Measurements from ENCODE around the gene DPEP2.

DNA sequence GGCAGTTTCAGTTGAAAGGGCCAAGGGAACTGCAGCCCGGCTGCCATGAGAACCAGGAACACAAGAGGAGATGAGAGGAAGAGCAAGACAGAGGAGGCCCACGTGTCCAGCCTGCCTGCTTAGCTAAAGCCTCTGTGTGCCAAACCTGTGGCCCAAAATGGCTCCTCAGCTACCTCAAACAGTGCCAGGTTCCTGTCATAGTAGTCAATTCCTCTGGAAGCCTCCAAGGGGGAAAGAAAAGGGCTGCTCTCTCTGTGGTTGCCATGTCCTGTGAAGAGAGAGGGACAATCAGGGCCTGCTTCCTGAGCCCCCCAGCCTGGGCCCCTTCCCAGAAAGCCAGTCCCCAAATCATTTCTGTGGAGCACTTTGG is 36.0 kb downstream of the DPEP2 start:
- TF ChIP-seq POLR2AphosphoS5 (IDR thresholded peaks at IDR 0.05; ENCODE audit: low read depth, low read length) (no peak), POLR2A (IDR thresholded peaks at IDR 0.05; ENCODE audit: low read depth, low read length) (no peak), TAF1 (IDR thresholded peaks at IDR 0.05; ENCODE audit: low read depth, low read length) (no peak), PAX5 (IDR thresholded peaks at IDR 0.05; ENCODE audit: insufficient read depth, low read length, severe bottlenecking) (no peak)

Data from GM12891 (cell line).